Small intestine (tissue), 7 donors: Measurements from ENCODE around the gene CRYBA4. TPM values are rescaled to one million over a fixed set of nuclear protein-coding genes. Genes with fewer than 3 reads are reported as not detected.

Experiments
- DNase-seq, 2 donors: peaks; one replicate each; pipeline versions ENCODE4 v3.0.0 to v3.0.0-alpha.2; 2013
- FAIRE-seq: peaks from 2 replicates; lab custom pipeline; 2012; peaks lifted over from hg19 to GRCh38; lab: Jason Lieb, UNC
- H3K27ac ChIP-seq, 3 donors: one replicate each; pipeline ENCODE4 v1.5.1; 2013; ENCODE audit warnings: low read length in 2 of 3, mild to moderate bottlenecking in 2 of 3, control low read depth in 1 of 3, inconsistent platforms in 1 of 3, low read depth in 1 of 3, moderate library complexity in 1 of 3
- H3K27me3 ChIP-seq, 3 donors: one replicate each; pipeline ENCODE4 v1.6.1; 2013; ENCODE audit warnings: low read length in 3 of 3, inconsistent platforms in 1 of 3; ENCODE audit not compliant: control insufficient read depth in 3 of 3, insufficient read depth in 3 of 3
- H3K36me3 ChIP-seq, 3 donors: one replicate each; pipeline ENCODE4 v1.6.1; 2013; ENCODE audit warnings: low read length in 3 of 3, inconsistent platforms in 1 of 3, low read depth in 1 of 3, mild to moderate bottlenecking in 1 of 3, moderate library complexity in 1 of 3; ENCODE audit not compliant: control insufficient read depth in 3 of 3, insufficient read depth in 2 of 3
- H3K4me1 ChIP-seq, 3 donors: one replicate each; pipeline ENCODE4 v1.6.1; 2013; ENCODE audit warnings: low read length in 2 of 3, inconsistent platforms in 1 of 3, low read depth in 1 of 3, mild to moderate bottlenecking in 1 of 3, moderate library complexity in 1 of 3; ENCODE audit not compliant: control insufficient read depth in 3 of 3, insufficient read depth in 2 of 3
- H3K4me3 ChIP-seq, 3 donors: one replicate each; pipeline ENCODE4 v1.5.1; 2013; ENCODE audit warnings: low read length in 3 of 3, control low read depth in 1 of 3, inconsistent platforms in 1 of 3, low read depth in 1 of 3, mild to moderate bottlenecking in 1 of 3, moderate library complexity in 1 of 3
- H3K9me3 ChIP-seq, 2 donors: one replicate each; pipeline ENCODE4 v1.6.1; 2013; ENCODE audit warnings: low read depth in 1 of 2, low read length in 1 of 2; ENCODE audit not compliant: control insufficient read depth in 2 of 2, insufficient read depth in 1 of 2
- WGBS, 3 donors: extraction: QIAGEN DNeasy Blood & Tissue Kit; methylation state at CpG; one replicate each; pipeline ENCODE4 v1.1.7; 2013; 5-methylcytosine and 5-hydroxymethylcytosine counted together
- polyA plus RNA-seq, 4 donors: library from polyadenylated mRNA; stranded (reverse) in 3 of 4; unstranded in 1 of 4; fragments of 200-250 nt in 3 of 4; fragments of 120-200 nt in 1 of 4; gene quantifications; one replicate each; pipeline versions ENCODE4 v1.2.1 to v1.2.3, GENCODE V29; 2013
- donor health status: healthy with polysubstance abuse.
- donor health status: control.
- donor health status: control.
- donor health status: Bipolar disorder and iron deficiency.
- donor health status: healthy.

Gene CRYBA4
- polyA plus RNA-seq, 4 donors, result 0.06 to 0.10 TPM; not detected in 2

DNA sequence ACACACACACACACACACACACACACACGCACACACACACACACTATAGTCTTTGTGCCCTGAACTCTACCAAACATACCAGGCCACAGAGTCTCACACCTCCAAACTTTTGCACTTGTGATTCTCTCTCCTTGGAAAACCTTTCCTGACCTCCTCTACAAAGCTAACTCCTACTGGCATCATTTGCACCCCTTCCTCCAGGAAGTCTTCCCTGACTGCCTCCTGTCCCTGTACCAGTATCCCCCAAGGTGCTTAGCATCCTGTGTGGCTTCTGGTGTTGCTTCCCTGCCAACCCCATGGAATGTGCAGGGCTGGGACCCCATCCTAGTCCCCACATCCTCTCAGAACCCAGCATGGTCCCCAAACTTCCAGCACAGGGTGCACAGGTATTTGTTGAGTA, 40.7 kb upstream of the CRYBA4 start:
- Histone ChIP-seq H3K36me3 (peaks cover 0 to 23% (median 0%) of the 10 kb centered on the region in 3 donors), H3K27ac (no peak overlapping the region), H3K9me3 (no peaks in the 10 kb centered on the region), H3K4me1 (no peaks in the 10 kb centered on the region), H3K4me3 (no peak overlapping the region), H3K27me3 (no peaks in the 10 kb centered on the region)
- FAIRE-seq (no peak), DNase-seq (no peak)
- WGBS, 3 donors, result 62 to 84% (median 80%) methylated on average over 1 of the region's 1 CpG

DNA sequence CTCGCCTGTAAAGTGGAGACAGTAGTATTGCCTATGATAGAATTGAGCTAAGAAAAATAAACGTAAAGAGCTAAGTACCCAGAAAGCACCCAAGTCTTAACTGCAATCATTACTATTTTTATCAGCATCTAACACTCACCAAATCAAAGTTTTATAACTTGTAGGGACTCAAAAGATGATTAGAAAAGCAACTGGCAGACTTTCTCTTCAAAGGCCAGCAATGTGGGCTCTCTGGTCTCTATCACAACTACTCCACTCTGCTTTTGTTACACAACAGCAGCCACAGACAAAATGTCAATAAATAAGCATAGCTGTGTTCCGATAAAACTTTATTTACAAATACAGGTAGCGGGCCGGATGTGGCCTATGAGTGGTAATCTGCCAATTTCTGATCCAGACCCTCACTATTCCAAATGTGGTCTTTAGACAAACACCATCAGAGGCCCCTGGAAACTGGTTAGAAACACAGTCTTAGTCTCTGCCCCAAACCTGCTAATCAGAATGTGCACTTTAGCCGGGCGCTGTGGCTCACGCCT, 40.1 kb upstream of the CRYBA4 start:
- DNase-seq, result no peak
- H3K27ac ChIP-seq, result no peak overlapping the region
- H3K4me1 ChIP-seq, result no peaks in the 10 kb centered on the region
- H3K4me3 ChIP-seq, result no peak overlapping the region
- no peaks in the 10 kb centered on the region for H3K27me3 ChIP-seq
- WGBS, 3 donors, result 95 to 98% (median 98%) methylated on average over 8 of the region's 8 CpGs
- H3K9me3 ChIP-seq, result no peaks in the 10 kb centered on the region
- FAIRE-seq, result no peak
- peaks cover 0 to 24% (median 0%) of the 10 kb centered on the region in 3 donors for H3K36me3 ChIP-seq

DNA sequence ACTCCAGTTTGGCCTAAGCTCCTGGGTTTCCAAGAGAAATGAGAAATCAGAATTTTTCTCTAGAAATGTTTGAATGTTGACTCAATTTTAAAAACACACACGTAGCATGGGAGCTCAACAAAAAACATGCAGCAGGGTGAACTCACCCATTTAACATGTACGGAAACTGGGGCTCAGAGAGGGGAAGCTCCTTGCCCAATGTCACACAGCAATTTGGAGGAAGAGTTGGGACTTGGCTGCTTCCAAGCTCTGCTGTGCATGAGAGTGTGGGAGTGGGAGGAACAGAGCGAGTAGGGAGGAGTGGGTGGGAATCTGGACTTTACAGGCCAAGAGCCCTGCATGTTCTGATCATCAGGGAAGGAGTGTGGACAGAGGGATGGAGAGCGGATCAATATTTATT, 37.8 kb upstream of the CRYBA4 start:
- no peak overlapping the region for H3K4me3 ChIP-seq
- DNase-seq (no peak), FAIRE-seq (no peak)
- peaks cover 0 to 4% (median 2%) of the 10 kb centered on the region in 3 donors for H3K4me1 ChIP-seq
- H3K27me3 ChIP-seq, result no peaks in the 10 kb centered on the region
- no peaks in the 10 kb centered on the region for H3K9me3 ChIP-seq
- peaks cover 0 to 22% (median 0%) of the 10 kb centered on the region in 3 donors for H3K36me3 ChIP-seq
- H3K27ac ChIP-seq, result no peak overlapping the region
- WGBS, 3 donors, result 72 to 86% (median 80%) methylated on average over 4 of the region's 4 CpGs

DNA sequence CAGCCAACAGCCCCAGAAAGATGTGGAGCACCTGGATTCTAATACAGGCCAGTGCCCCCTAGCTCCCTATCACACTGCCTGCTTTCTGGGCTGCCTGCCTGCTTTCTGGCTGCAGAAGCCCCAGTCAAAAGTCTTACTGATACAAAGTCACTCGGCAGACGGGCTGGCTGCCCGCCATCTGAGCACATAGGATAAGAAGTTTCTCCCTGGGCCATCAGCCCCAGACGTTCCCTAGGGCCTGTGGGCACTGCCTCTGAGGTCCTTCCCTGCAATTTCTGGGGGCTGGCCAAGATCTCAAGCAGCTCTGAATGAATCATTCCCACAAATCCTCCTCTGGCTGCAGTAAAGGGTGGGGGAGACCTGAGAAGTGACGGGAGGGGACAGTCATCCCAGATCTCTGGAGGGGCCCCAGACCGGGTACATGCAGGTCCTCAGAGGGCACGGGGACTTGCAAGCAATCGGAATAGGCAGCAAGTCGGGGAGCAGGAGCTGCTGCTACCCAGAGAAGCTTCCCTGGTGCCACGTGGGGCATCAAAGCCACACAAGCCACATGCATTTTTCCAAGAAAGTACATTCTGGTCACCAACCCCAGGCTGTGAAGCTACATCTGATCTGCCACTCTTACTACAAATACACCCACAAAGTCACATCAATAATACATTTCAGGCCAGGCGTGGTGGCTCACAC, 36.5 kb upstream of the CRYBA4 start:
- peak; percentile 13 to 17 for DNase-seq
- no peaks in the 10 kb centered on the region for H3K9me3 ChIP-seq
- peaks cover 0 to 4% (median 2%) of the 10 kb centered on the region in 3 donors for H3K4me1 ChIP-seq
- H3K27me3 ChIP-seq, result no peaks in the 10 kb centered on the region
- peaks cover 0 to 22% (median 0%) of the 10 kb centered on the region in 3 donors for H3K36me3 ChIP-seq
- FAIRE-seq, result no peak
- H3K4me3 ChIP-seq, result no peak overlapping the region
- 43 to 53% (median 52%) methylated on average over 11 of the region's 11 CpGs for WGBS, 3 donors
- peak overlapping the region in 1 of 3 donors; percentile 33 for H3K27ac ChIP-seq

GRCh38 chr22:26586556-26587325, 35.0 kb upstream of the CRYBA4 start:
- FAIRE-seq, result no peak
- DNase-seq, result peak; percentile 39 to 57
- Histone ChIP-seq H3K27me3 (no peaks in the 10 kb centered on the region), H3K36me3 (peaks cover 0 to 18% (median 0%) of the 10 kb centered on the region in 3 donors), H3K9me3 (no peaks in the 10 kb centered on the region), H3K4me1 (peaks cover 2 to 4% (median 2%) of the 10 kb centered on the region in 3 donors), H3K4me3 (no peak overlapping the region), H3K27ac (peak overlapping the region in 1 of 3 donors; percentile 9)
- 33 to 53% (median 43%) methylated on average over 9 to 11 of the region's 11 CpGs for WGBS, 3 donors

DNA sequence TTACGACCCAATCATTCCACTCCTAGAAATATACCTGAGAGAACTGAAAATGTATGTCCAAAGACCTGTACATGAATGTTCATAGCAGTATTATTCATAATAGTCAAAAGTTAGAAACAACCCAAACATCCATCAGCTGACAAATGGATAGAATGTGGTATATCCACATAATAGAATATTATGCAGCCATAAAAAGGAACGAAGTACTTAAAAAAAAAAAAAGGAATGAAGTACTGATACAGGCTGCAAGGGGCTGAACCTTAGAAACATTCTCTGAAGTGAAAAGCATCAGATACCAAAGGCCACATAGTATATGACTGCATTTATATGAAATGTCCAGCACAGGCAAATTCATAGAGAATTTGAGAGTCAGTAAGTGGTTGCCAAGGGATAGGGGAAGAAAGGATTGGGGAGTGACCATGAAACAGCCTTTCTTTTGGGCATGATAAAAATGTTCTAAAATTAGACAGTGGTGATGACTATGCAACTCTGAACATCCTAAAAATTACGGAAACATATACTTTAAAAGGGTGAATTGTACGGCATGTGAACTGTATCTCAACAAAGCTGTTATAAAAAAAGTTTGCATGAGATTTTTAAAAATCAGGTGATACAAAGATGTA, 33.7 kb upstream of the CRYBA4 start:
- 90 to 100% (median 96%) methylated on average over 4 of the region's 4 CpGs for WGBS, 3 donors
- peaks cover 0 to 11% (median 0%) of the 10 kb centered on the region in 3 donors for H3K36me3 ChIP-seq
- no peaks in the 10 kb centered on the region for H3K9me3 ChIP-seq
- no peak for FAIRE-seq
- no peak overlapping the region for H3K4me3 ChIP-seq
- no peaks in the 10 kb centered on the region for H3K27me3 ChIP-seq
- no peak for DNase-seq
- peaks cover 2 to 10% (median 6%) of the 10 kb centered on the region in 3 donors for H3K4me1 ChIP-seq
- H3K27ac ChIP-seq, result no peak overlapping the region

GRCh38 chr22:26588729-26589366, 32.9 kb upstream of the CRYBA4 start:
- Histone ChIP-seq H3K9me3 (no peaks in the 10 kb centered on the region), H3K27ac (peak overlapping the region in 2 of 3 donors; percentile 53 to 78), H3K36me3 (peaks cover 0 to 9% (median 0%) of the 10 kb centered on the region in 3 donors), H3K4me1 (peaks cover 2 to 10% (median 6%) of the 10 kb centered on the region in 3 donors), H3K4me3 (peak overlapping the region; percentile 68 to 93 (median 84)), H3K27me3 (no peaks in the 10 kb centered on the region)
- DNase-seq, result no peak
- FAIRE-seq, result no peak
- 58 to 61% (median 59%) methylated on average over 14 of the region's 14 CpGs for WGBS, 3 donors
